ENCODE results near the gene NR2E1.

- TF ChIP-seq EP300 (IDR thresholded peaks at IDR 0.05): no peak
- no peak for TF ChIP-seq POLR2A (IDR thresholded peaks at IDR 0.05)
- TF ChIP-seq, protein P1, sequence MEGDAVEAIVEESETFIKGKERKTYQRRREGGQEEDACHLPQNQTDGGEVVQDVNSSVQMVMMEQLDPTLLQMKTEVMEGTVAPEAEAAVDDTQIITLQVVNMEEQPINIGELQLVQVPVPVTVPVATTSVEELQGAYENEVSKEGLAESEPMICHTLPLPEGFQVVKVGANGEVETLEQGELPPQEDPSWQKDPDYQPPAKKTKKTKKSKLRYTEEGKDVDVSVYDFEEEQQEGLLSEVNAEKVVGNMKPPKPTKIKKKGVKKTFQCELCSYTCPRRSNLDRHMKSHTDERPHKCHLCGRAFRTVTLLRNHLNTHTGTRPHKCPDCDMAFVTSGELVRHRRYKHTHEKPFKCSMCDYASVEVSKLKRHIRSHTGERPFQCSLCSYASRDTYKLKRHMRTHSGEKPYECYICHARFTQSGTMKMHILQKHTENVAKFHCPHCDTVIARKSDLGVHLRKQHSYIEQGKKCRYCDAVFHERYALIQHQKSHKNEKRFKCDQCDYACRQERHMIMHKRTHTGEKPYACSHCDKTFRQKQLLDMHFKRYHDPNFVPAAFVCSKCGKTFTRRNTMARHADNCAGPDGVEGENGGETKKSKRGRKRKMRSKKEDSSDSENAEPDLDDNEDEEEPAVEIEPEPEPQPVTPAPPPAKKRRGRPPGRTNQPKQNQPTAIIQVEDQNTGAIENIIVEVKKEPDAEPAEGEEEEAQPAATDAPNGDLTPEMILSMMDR (IDR thresholded peaks at IDR 0.05): no peak
These were observed 72.5 kb downstream of the NR2E1 start for GRCh38 chr6:108238322-108238721.
